Mesenchymal stem cell (in vitro differentiated cells and primary cell): ENCODE data around the gene MPPE1.

Experiments used
- DNase-seq: peaks from one replicate; pipeline ENCODE4 v3.0.0-alpha.2; 2013
- H2AFZ ChIP-seq: one replicate; pipeline ENCODE4 v1.6.1; 2013; ENCODE audit warnings: low read depth, mild to moderate bottlenecking, control low read depth, inconsistent platforms, low read length, moderate library complexity
- H2AK5ac ChIP-seq: 2 replicates; pipeline ENCODE4 v1.6.1; 2013; ENCODE audit warnings: low read length, moderate library complexity, mild to moderate bottlenecking, inconsistent platforms; ENCODE audit not compliant: severe bottlenecking
- H2BK120ac ChIP-seq: one replicate; pipeline ENCODE4 v1.6.1; 2013; ENCODE audit warnings: low read depth, mild to moderate bottlenecking, inconsistent platforms, low read length, moderate library complexity
- H2BK12ac ChIP-seq, 2 experiments: one replicate each; pipeline ENCODE4 v1.6.1; 2013; ENCODE audit warnings: inconsistent platforms in 2 of 2, low read length in 2 of 2, mild to moderate bottlenecking in 2 of 2, moderate library complexity in 2 of 2, control low read depth in 1 of 2
- H2BK15ac ChIP-seq: one replicate; pipeline ENCODE4 v1.6.1; 2013; ENCODE audit warnings: mild to moderate bottlenecking, low read depth, inconsistent platforms; ENCODE audit not compliant: poor library complexity, severe bottlenecking
- H2BK5ac ChIP-seq: 2 replicates; pipeline ENCODE4 v1.6.1; 2013; ENCODE audit warnings: low read depth, mild to moderate bottlenecking, low read length, control low read depth, inconsistent platforms; ENCODE audit not compliant: poor library complexity, severe bottlenecking
- H3K14ac ChIP-seq, 2 experiments: one replicate each; pipeline ENCODE4 v1.6.1; 2013; ENCODE audit warnings: inconsistent platforms in 2 of 2, low read length in 2 of 2, control low read depth in 1 of 2, mild to moderate bottlenecking in 1 of 2, moderate library complexity in 1 of 2
- H3K18ac ChIP-seq, 2 experiments: one replicate each; pipeline ENCODE4 v1.6.1; 2013; ENCODE audit warnings: inconsistent platforms in 2 of 2, low read length in 2 of 2, control low read depth in 1 of 2, low read depth in 1 of 2, mild to moderate bottlenecking in 1 of 2
- H3K23ac ChIP-seq, 2 experiments: one replicate each; pipeline ENCODE4 v1.6.1; 2013; ENCODE audit warnings: inconsistent platforms in 2 of 2, low read length in 2 of 2, mild to moderate bottlenecking in 2 of 2, moderate library complexity in 2 of 2, control low read depth in 1 of 2
- H3K27ac ChIP-seq: 2 replicates; pipeline ENCODE4 v1.5.1; 2013; ENCODE audit warnings: mild to moderate bottlenecking, moderate library complexity, low read length, control low read depth, inconsistent platforms; ENCODE audit not compliant: poor library complexity, severe bottlenecking
- H3K27me3 ChIP-seq, 2 experiments: 2 replicates each; pipeline versions ENCODE4 v1.6.1 to v1.7.0; 2013; ENCODE audit warnings: low read length in 2 of 2, mild to moderate bottlenecking in 2 of 2, moderate library complexity in 2 of 2, control low read depth in 1 of 2, inconsistent platforms in 1 of 2; ENCODE audit not compliant: control insufficient read depth in 1 of 2, insufficient read depth in 1 of 2
- H3K36me3 ChIP-seq, 2 experiments: 2 replicates each; pipeline versions ENCODE4 v1.6.1 to v1.7.0; 2013; ENCODE audit warnings: low read length in 2 of 2, control low read depth in 1 of 2, inconsistent platforms in 1 of 2, low read depth in 1 of 2, mild to moderate bottlenecking in 1 of 2; ENCODE audit not compliant: insufficient read depth in 2 of 2, control insufficient read depth in 1 of 2
- H3K4ac ChIP-seq, 2 experiments: one replicate each; pipeline ENCODE4 v1.6.1; 2013; ENCODE audit warnings: inconsistent platforms in 2 of 2, low read length in 2 of 2, mild to moderate bottlenecking in 2 of 2, moderate library complexity in 2 of 2, control low read depth in 1 of 2, low read depth in 1 of 2
- H3K4me1 ChIP-seq: 2 replicates; pipeline ENCODE4 v1.6.1; 2013; ENCODE audit warnings: low read depth, low read length, control low read depth; ENCODE audit not compliant: control insufficient read depth, insufficient read depth
- H3K4me2 ChIP-seq: 2 replicates; pipeline ENCODE4 v1.6.1; 2013; ENCODE audit warnings: low read length, mild to moderate bottlenecking, inconsistent platforms; ENCODE audit not compliant: poor library complexity, severe bottlenecking
- H3K4me3 ChIP-seq, 2 experiments: 2 replicates each; pipeline versions ENCODE4 v1.5.1 to v1.7.0; 2013; ENCODE audit warnings: low read length in 2 of 2, mild to moderate bottlenecking in 2 of 2, control low read depth in 1 of 2, low read depth in 1 of 2; ENCODE audit not compliant: insufficient read depth in 1 of 2
- H3K79me1 ChIP-seq: replicated peaks from 2 replicates; pipeline ENCODE4 v1.6.1; 2013; ENCODE audit warnings: mild to moderate bottlenecking, control low read depth, low read length, inconsistent platforms; ENCODE audit not compliant: poor library complexity, severe bottlenecking
- H3K9ac ChIP-seq: 2 replicates; pipeline ENCODE4 v1.7.0; 2013; ENCODE audit warnings: mild to moderate bottlenecking, low read length, moderate library complexity
- H3K9me3 ChIP-seq: 2 replicates; pipeline ENCODE4 v1.7.0; 2013; ENCODE audit warnings: mild to moderate bottlenecking, low read length; ENCODE audit not compliant: control insufficient read depth
- H4K8ac ChIP-seq: one replicate; pipeline ENCODE4 v1.6.1; 2013; ENCODE audit warnings: inconsistent platforms, mild to moderate bottlenecking, low read length, moderate library complexity
- H4K91ac ChIP-seq: one replicate; pipeline ENCODE4 v1.6.1; 2013; ENCODE audit warnings: mild to moderate bottlenecking, low read length, inconsistent platforms
- WGBS: methylation state at CpG from one replicate; pipeline ENCODE4 v1.1.7; 2013; ENCODE audit warnings: mixed read lengths; 5-methylcytosine and 5-hydroxymethylcytosine counted together

Gene MPPE1

GRCh38 chr18:11860594-11861450, 47.3 kb downstream of the MPPE1 start:
- Histone ChIP-seq H3K4me3 (no peak overlapping the region), H3K4me2 (no peak overlapping the region), H4K91ac (no peak overlapping the region), H3K27me3 (no peaks in the 10 kb centered on the region), H4K8ac (no peak overlapping the region), H3K79me1 (peaks cover 4% of the 10 kb centered on the region), H2BK5ac (no peak overlapping the region), H3K4me1 (peaks cover 20% of the 10 kb centered on the region), H2AFZ (no peak overlapping the region), H3K9ac (no peak overlapping the region), H2BK12ac (peak overlapping the region in 1 of 2 experiments; percentile 57), H3K4ac (no peak overlapping the region), H3K14ac (no peak overlapping the region), H3K9me3 (no peaks in the 10 kb centered on the region), H3K27ac (no peak overlapping the region), H3K23ac (peak overlapping the region in 1 of 2 experiments; percentile 51), H3K18ac (peak overlapping the region in 1 of 2 experiments; percentile 50), H2BK120ac (no peak overlapping the region), H3K36me3 (no peaks in the 10 kb centered on the region), H2BK15ac (no peak overlapping the region), H2AK5ac (peak overlapping the region; percentile 28)
- 90% methylated on average over 17 of the region's 17 CpGs for WGBS
- DNase-seq = no peak

GRCh38 chr18:11859903-11860407, 48.2 kb downstream of the MPPE1 start:
- peak; percentile 73 for DNase-seq
- Histone ChIP-seq H2AK5ac (peak overlapping the region; percentile 44), H3K9ac (no peak overlapping the region), H3K18ac (peak overlapping the region in 1 of 2 experiments; percentile 14), H2BK5ac (no peak overlapping the region), H3K4ac (peak overlapping the region in 1 of 2 experiments; percentile 3), H4K91ac (no peak overlapping the region), H4K8ac (no peak overlapping the region), H3K27ac (peak overlapping the region; percentile 22), H3K4me3 (no peak overlapping the region), H3K9me3 (no peaks in the 10 kb centered on the region), H3K4me1 (peaks cover 20% of the 10 kb centered on the region), H3K36me3 (no peaks in the 10 kb centered on the region), H3K79me1 (peaks cover 4% of the 10 kb centered on the region), H3K23ac (no peak overlapping the region), H3K4me2 (no peak overlapping the region), H2AFZ (no peak overlapping the region), H2BK15ac (no peak overlapping the region), H2BK120ac (no peak overlapping the region), H2BK12ac (no peak overlapping the region), H3K27me3 (no peaks in the 10 kb centered on the region), H3K14ac (peak overlapping the region in 1 of 2 experiments; percentile 49)
- 45% methylated on average over 4 of the region's 4 CpGs for WGBS

- 92% methylated on average over 6 of the region's 7 CpGs for WGBS
- H2BK12ac ChIP-seq = no peak overlapping the region
Measured at GRCh38 chr18:11859282-11859830, 48.8 kb downstream of the MPPE1 start.

More at GRCh38 chr18:11859282-11859830, 48.8 kb downstream of the MPPE1 start:
- no peak overlapping the region for H2BK15ac ChIP-seq
- no peak overlapping the region for H3K4me2 ChIP-seq
- peak overlapping the region in 1 of 2 experiments; percentile 10 for H3K23ac ChIP-seq
- no peak overlapping the region for H3K4ac ChIP-seq
- H3K9me3 ChIP-seq = no peaks in the 10 kb centered on the region
- H3K36me3 ChIP-seq = no peaks in the 10 kb centered on the region
- H3K9ac ChIP-seq = no peak overlapping the region
- H2AFZ ChIP-seq = no peak overlapping the region
- no peak overlapping the region for H2BK5ac ChIP-seq
- no peak overlapping the region for H3K18ac ChIP-seq
- peaks cover 5% of the 10 kb centered on the region for H3K79me1 ChIP-seq
- H2BK120ac ChIP-seq = no peak overlapping the region
- H4K8ac ChIP-seq = no peak overlapping the region
- H3K14ac ChIP-seq = peak overlapping the region in 1 of 2 experiments; percentile 26
- DNase-seq = no peak
- H3K27ac ChIP-seq = no peak overlapping the region
- peak overlapping the region; percentile 69 for H2AK5ac ChIP-seq
- no peaks in the 10 kb centered on the region for H3K27me3 ChIP-seq
- no peak overlapping the region for H3K4me3 ChIP-seq
- H3K4me1 ChIP-seq = peaks cover 20% of the 10 kb centered on the region
- H4K91ac ChIP-seq = no peak overlapping the region
